Measurements from ENCODE around the gene TRMT6. TPM values are rescaled to one million over a fixed set of nuclear protein-coding genes. Genes with fewer than 3 reads are reported as not detected.
A peak's percentile ranks its signal among the peaks of the same experiment; 100 is the strongest.

Gene TRMT6
- total RNA-seq, 1 donor from 2014 or later: 36.1 TPM

- Mint-ChIP-seq H3K36me3 (ENCODE audit: low read depth) (peaks cover 19% of the 10 kb centered on the region), H3K27ac (no peak overlapping the region)
Observed at GRCh38 chr20:5974531-5974930, 24.2 kb upstream of the TRMT6 start.

GRCh38 chr20:5973971-5974370 is 23.6 kb upstream of the TRMT6 start:
- H3K36me3 Mint-ChIP-seq (ENCODE audit: low read depth): peaks cover 14% of the 10 kb centered on the region
- intact Hi-C loops (cut with micrococcal nuclease): no loop called here
- no peak overlapping the region for H3K27ac Mint-ChIP-seq
- DNase-seq (ENCODE audit: low spot score): no peak
- no peaks in the 10 kb centered on the region for H3K4me1 Mint-ChIP-seq (ENCODE audit: low read depth)
- no peaks in the 10 kb centered on the region for H3K27me3 Mint-ChIP-seq (ENCODE audit: insufficient read depth)
- no peak overlapping the region for H3K4me3 Mint-ChIP-seq
- H3K9me3 Mint-ChIP-seq: no peaks in the 10 kb centered on the region

More at GRCh38 chr20:5974531-5974930, 24.2 kb upstream of the TRMT6 start:
- no peak for DNase-seq (ENCODE audit: low spot score)
- Mint-ChIP-seq H3K27me3 (ENCODE audit: insufficient read depth) (no peaks in the 10 kb centered on the region), H3K4me3 (no peak overlapping the region), H3K9me3 (no peaks in the 10 kb centered on the region), H3K4me1 (ENCODE audit: low read depth) (no peaks in the 10 kb centered on the region)
- intact Hi-C loops (cut with micrococcal nuclease): no loop called here

GRCh38 chr20:5973172-5973571 is 22.8 kb upstream of the TRMT6 start:
- intact Hi-C loops (cut with micrococcal nuclease): no loop called here
- DNase-seq (ENCODE audit: low spot score): no peak
- Mint-ChIP-seq H3K36me3 (ENCODE audit: low read depth) (peaks cover 13% of the 10 kb centered on the region), H3K4me3 (no peak overlapping the region), H3K9me3 (no peaks in the 10 kb centered on the region), H3K27me3 (ENCODE audit: insufficient read depth) (no peaks in the 10 kb centered on the region), H3K4me1 (ENCODE audit: low read depth) (no peaks in the 10 kb centered on the region), H3K27ac (no peak overlapping the region)

- Mint-ChIP-seq H3K27me3 (ENCODE audit: insufficient read depth) (no peaks in the 10 kb centered on the region), H3K36me3 (ENCODE audit: low read depth) (peaks cover 11% of the 10 kb centered on the region), H3K9me3 (no peaks in the 10 kb centered on the region), H3K4me3 (no peak overlapping the region), H3K4me1 (ENCODE audit: low read depth) (no peaks in the 10 kb centered on the region), H3K27ac (no peak overlapping the region)
- intact Hi-C loops (cut with micrococcal nuclease): no loop called here
- no peak for DNase-seq (ENCODE audit: low spot score)
Observed at GRCh38 chr20:5971203-5971602, 20.9 kb upstream of the TRMT6 start.

- Mint-ChIP-seq H3K27me3 (ENCODE audit: insufficient read depth) (no peaks in the 10 kb centered on the region), H3K27ac (no peak overlapping the region), H3K4me1 (ENCODE audit: low read depth) (no peaks in the 10 kb centered on the region), H3K4me3 (no peak overlapping the region), H3K9me3 (no peaks in the 10 kb centered on the region), H3K36me3 (ENCODE audit: low read depth) (peaks cover 18% of the 10 kb centered on the region)
- intact Hi-C loops (cut with micrococcal nuclease): no loop called here
- DNase-seq (ENCODE audit: low spot score): no peak
Observed at GRCh38 chr20:5970381-5970780, 20.0 kb upstream of the TRMT6 start.

GRCh38 chr20:5969940-5970339 is 19.6 kb upstream of the TRMT6 start:
- H3K27me3 Mint-ChIP-seq (ENCODE audit: insufficient read depth): no peaks in the 10 kb centered on the region
- H3K4me1 Mint-ChIP-seq (ENCODE audit: low read depth): no peaks in the 10 kb centered on the region
- H3K36me3 Mint-ChIP-seq (ENCODE audit: low read depth): peaks cover 23% of the 10 kb centered on the region
- H3K9me3 Mint-ChIP-seq: no peaks in the 10 kb centered on the region
- no peak for DNase-seq (ENCODE audit: low spot score)
- intact Hi-C loops (cut with micrococcal nuclease): no loop called here
- no peak overlapping the region for H3K4me3 Mint-ChIP-seq
- no peak overlapping the region for H3K27ac Mint-ChIP-seq

- no peak for DNase-seq (ENCODE audit: low spot score)
- Mint-ChIP-seq H3K36me3 (ENCODE audit: low read depth) (peaks cover 26% of the 10 kb centered on the region), H3K4me1 (ENCODE audit: low read depth) (no peaks in the 10 kb centered on the region), H3K9me3 (no peaks in the 10 kb centered on the region), H3K27me3 (ENCODE audit: insufficient read depth) (no peaks in the 10 kb centered on the region), H3K27ac (no peak overlapping the region), H3K4me3 (no peak overlapping the region)
- intact Hi-C loops (cut with micrococcal nuclease): no loop called here
Observed at GRCh38 chr20:5969348-5969935, 19.1 kb upstream of the TRMT6 start.

- Mint-ChIP-seq H3K4me1 (ENCODE audit: low read depth) (no peaks in the 10 kb centered on the region), H3K27ac (no peak overlapping the region)
Observed at GRCh38 chr20:5968462-5968861, 18.1 kb upstream of the TRMT6 start.

GRCh38 chr20:5967469-5967868 is 17.1 kb upstream of the TRMT6 start:
- Mint-ChIP-seq H3K27me3 (ENCODE audit: insufficient read depth) (no peaks in the 10 kb centered on the region), H3K4me3 (no peak overlapping the region), H3K27ac (no peak overlapping the region), H3K9me3 (no peaks in the 10 kb centered on the region), H3K36me3 (ENCODE audit: low read depth) (peaks cover 30% of the 10 kb centered on the region), H3K4me1 (ENCODE audit: low read depth) (no peaks in the 10 kb centered on the region)
- intact Hi-C loops (cut with micrococcal nuclease): no loop called here
- DNase-seq (ENCODE audit: low spot score): no peak

More at GRCh38 chr20:5968462-5968861, 18.1 kb upstream of the TRMT6 start:
- intact Hi-C loops (cut with micrococcal nuclease): no loop called here
- no peak for DNase-seq (ENCODE audit: low spot score)
- H3K9me3 Mint-ChIP-seq: no peaks in the 10 kb centered on the region
- H3K27me3 Mint-ChIP-seq (ENCODE audit: insufficient read depth): no peaks in the 10 kb centered on the region
- H3K4me3 Mint-ChIP-seq: no peak overlapping the region
- peaks cover 28% of the 10 kb centered on the region for H3K36me3 Mint-ChIP-seq (ENCODE audit: low read depth)

- Mint-ChIP-seq H3K36me3 (ENCODE audit: low read depth) (peaks cover 32% of the 10 kb centered on the region), H3K4me1 (ENCODE audit: low read depth) (peaks cover 56% of the 10 kb centered on the region)
Observed at GRCh38 chr20:5949943-5950270, 426 bp downstream of the TRMT6 start.

GRCh38 chr20:5947276-5947675 is 3.1 kb downstream of the TRMT6 start:
- peaks cover 46% of the 10 kb centered on the region for H3K4me1 Mint-ChIP-seq (ENCODE audit: low read depth)
- H3K9me3 Mint-ChIP-seq: no peaks in the 10 kb centered on the region
- intact Hi-C loops (cut with micrococcal nuclease): no loop called here
- H3K27me3 Mint-ChIP-seq (ENCODE audit: insufficient read depth): peaks cover 2% of the 10 kb centered on the region
- peaks cover 31% of the 10 kb centered on the region for H3K36me3 Mint-ChIP-seq (ENCODE audit: low read depth)
- no peak overlapping the region for H3K4me3 Mint-ChIP-seq
- H3K27ac Mint-ChIP-seq: no peak overlapping the region
- no peak for DNase-seq (ENCODE audit: low spot score)

More at GRCh38 chr20:5949943-5950270, 426 bp downstream of the TRMT6 start:
- Mint-ChIP-seq H3K4me3 (peak overlapping the region; percentile 90), H3K27ac (peak overlapping the region; percentile 91), H3K9me3 (no peaks in the 10 kb centered on the region), H3K27me3 (ENCODE audit: insufficient read depth) (peaks cover 2% of the 10 kb centered on the region)
- no peak for DNase-seq (ENCODE audit: low spot score)
- intact Hi-C loops (cut with micrococcal nuclease): loop anchor here (1.0 to 5.0 kb wide), 6 partner anchors 46 to 823 kb away; partner anchors contain the start of gene CDS2

- H3K9me3 Mint-ChIP-seq: no peaks in the 10 kb centered on the region
- peaks cover 2% of the 10 kb centered on the region for H3K27me3 Mint-ChIP-seq (ENCODE audit: insufficient read depth)
- intact Hi-C loops (cut with micrococcal nuclease): no loop called here
- DNase-seq (ENCODE audit: low spot score): no peak
- no peak overlapping the region for H3K4me3 Mint-ChIP-seq
- H3K4me1 Mint-ChIP-seq (ENCODE audit: low read depth): peaks cover 33% of the 10 kb centered on the region
- H3K27ac Mint-ChIP-seq: no peak overlapping the region
- H3K36me3 Mint-ChIP-seq (ENCODE audit: low read depth): peaks cover 35% of the 10 kb centered on the region
Observed at GRCh38 chr20:5945963-5946362, 4.4 kb downstream of the TRMT6 start.

GRCh38 chr20:5938456-5939029 is 11.8 kb downstream of the TRMT6 start:
- Mint-ChIP-seq H3K4me3 (no peak overlapping the region), H3K36me3 (ENCODE audit: low read depth) (peaks cover 30% of the 10 kb centered on the region), H3K4me1 (ENCODE audit: low read depth) (peaks cover 7% of the 10 kb centered on the region), H3K9me3 (no peaks in the 10 kb centered on the region), H3K27me3 (ENCODE audit: insufficient read depth) (no peaks in the 10 kb centered on the region), H3K27ac (no peak overlapping the region)
- intact Hi-C loops (cut with micrococcal nuclease): no loop called here
- no peak for DNase-seq (ENCODE audit: low spot score)

- Mint-ChIP-seq H3K27ac (no peak overlapping the region), H3K36me3 (ENCODE audit: low read depth) (peaks cover 17% of the 10 kb centered on the region), H3K4me3 (no peak overlapping the region), H3K4me1 (ENCODE audit: low read depth) (peaks cover 7% of the 10 kb centered on the region), H3K9me3 (no peaks in the 10 kb centered on the region), H3K27me3 (ENCODE audit: insufficient read depth) (no peaks in the 10 kb centered on the region)
- intact Hi-C loops (cut with micrococcal nuclease): no loop called here
- DNase-seq (ENCODE audit: low spot score): no peak
Observed at GRCh38 chr20:5936238-5936637, 14.1 kb downstream of the TRMT6 start.
